ENCODE measurements around the gene ZSCAN25. TPM values are rescaled to one million over a fixed set of nuclear protein-coding genes. Genes with fewer than 3 reads are reported as not detected.
A peak's percentile ranks its signal among the peaks of the same experiment; 100 is the strongest.
"Not testable (repeated sequence)": the region's sequence is repeated elsewhere in the genome, so short reads cannot be mapped to it uniquely, and the experiment has no call there.

ZSCAN25 gene
- total RNA-seq (2021) (19.8 and 20.6 TPM in 2 replicates), Bru-seq, nascent RNA (percentile 82 among the genes with signal in this experiment), BruChase-seq, experiment 1, labeled RNA remaining after a 2-hour chase (percentile 85 among the genes with signal in this experiment), BruChase-seq, experiment 2, labeled RNA remaining after a 6-hour chase (percentile 76 among the genes with signal in this experiment)
- long read RNA-seq, full-length matches to known transcripts, result 7 of 26 reads
- long read RNA-seq, partial matches to known transcripts, result 6 of 26 reads
- long read RNA-seq, other reads (novel, unspliced or antisense), result 13 of 26 reads

DNA sequence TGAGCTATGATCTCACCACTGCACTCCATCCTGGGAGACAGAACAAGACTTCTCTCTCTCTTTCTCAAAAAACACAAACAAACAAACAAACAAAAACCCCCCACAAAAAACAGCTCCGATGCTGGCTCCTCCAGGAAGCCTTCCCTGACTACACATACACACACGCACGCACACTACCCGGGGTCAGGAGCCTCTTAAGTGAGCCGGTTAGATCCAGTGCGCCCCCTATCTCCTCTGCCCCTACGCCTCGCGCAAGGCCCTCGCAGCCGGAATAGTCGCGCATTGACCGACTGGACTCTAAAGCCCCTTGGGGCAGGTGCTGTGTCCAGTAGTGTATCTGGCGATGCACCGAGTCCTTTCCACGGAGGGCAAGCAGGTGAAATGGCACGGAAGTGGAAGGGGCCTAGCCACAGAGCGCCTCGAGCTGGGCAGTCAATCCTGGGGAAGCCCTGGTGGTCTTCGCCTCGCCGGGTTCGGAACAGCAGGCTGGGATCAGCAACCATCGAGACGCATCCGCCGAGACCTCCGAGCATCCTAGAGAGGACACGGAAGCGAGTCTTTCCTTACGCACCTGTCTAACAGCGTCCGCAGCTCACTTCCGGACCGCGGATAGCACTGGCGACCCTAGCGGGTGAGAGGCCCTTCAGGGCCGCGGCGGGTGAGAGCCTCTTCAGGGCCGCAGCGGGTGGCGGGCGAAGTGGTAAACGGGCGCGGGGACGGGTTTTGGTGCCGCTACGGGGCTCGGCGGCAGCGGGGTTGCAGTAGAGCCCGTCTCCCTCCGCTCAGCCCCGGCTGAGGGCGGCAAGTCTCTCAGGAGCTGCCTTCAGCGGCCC is at the start of gene ZSCAN25:
TSS of gene ZSCAN25 (plus strand) at position 588 of the 833 bp plus-strand sequence. CDS start 2,661 bp downstream, outside the sequence.
- Histone ChIP-seq H3K27ac (ENCODE audit: low read depth, low read length, poor library complexity, severe bottlenecking) (peak within 1 kb of the TSS; percentile 81), H3K4me1 (ENCODE audit: insufficient read depth, low read length, poor library complexity, severe bottlenecking) (peaks cover 5% of the 10 kb centered on the region), H3K9me3 (ENCODE audit: low read depth, low read length, poor library complexity, severe bottlenecking) (no peaks in the 10 kb centered on the region), H3K27me3 (replicated peaks; ENCODE audit: insufficient read depth, low read depth, low read length, poor library complexity) (no peaks in the 10 kb centered on the region), H3K36me3 (ENCODE audit: insufficient read depth, low read length, poor library complexity, severe bottlenecking) (peaks cover 31% of the 10 kb centered on the region), H3K4me3 (ENCODE audit: low read depth, low read length, poor library complexity, severe bottlenecking) (peak within 1 kb of the TSS; percentile 86)
- intact Hi-C loops (cut with micrococcal nuclease; ENCODE audit: unreplicated experiment), result no loop called here
- ChIA-PET POLR2A (ENCODE audit: low non-redundant PET) (interaction anchor here (0.6 kb wide), 1 partner anchor 38 kb away, joined by 9 read pairs; no protein-coding TSS in a partner anchor), CTCF (interaction anchor here (1.1 kb wide), 1 partner anchor 64 kb away, joined by 3 read pairs; the partner anchor contains the start of gene FAM200A)
- no peak for TF ChIP-seq EZH2 (IDR thresholded peaks at IDR 0.05; ENCODE audit: borderline replicate concordance, low read depth, low read length, poor library complexity, severe bottlenecking)
- TF ChIP-seq, protein P1, sequence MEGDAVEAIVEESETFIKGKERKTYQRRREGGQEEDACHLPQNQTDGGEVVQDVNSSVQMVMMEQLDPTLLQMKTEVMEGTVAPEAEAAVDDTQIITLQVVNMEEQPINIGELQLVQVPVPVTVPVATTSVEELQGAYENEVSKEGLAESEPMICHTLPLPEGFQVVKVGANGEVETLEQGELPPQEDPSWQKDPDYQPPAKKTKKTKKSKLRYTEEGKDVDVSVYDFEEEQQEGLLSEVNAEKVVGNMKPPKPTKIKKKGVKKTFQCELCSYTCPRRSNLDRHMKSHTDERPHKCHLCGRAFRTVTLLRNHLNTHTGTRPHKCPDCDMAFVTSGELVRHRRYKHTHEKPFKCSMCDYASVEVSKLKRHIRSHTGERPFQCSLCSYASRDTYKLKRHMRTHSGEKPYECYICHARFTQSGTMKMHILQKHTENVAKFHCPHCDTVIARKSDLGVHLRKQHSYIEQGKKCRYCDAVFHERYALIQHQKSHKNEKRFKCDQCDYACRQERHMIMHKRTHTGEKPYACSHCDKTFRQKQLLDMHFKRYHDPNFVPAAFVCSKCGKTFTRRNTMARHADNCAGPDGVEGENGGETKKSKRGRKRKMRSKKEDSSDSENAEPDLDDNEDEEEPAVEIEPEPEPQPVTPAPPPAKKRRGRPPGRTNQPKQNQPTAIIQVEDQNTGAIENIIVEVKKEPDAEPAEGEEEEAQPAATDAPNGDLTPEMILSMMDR (conservative IDR thresholded peaks at IDR 0.05; ENCODE audit: low read depth, low read length), result peak; percentile 63
- no TSS peak for BruUV-seq (replicated peaks)
- peak; percentile 96 for DNase-seq (ENCODE audit: low spot score)

DNA sequence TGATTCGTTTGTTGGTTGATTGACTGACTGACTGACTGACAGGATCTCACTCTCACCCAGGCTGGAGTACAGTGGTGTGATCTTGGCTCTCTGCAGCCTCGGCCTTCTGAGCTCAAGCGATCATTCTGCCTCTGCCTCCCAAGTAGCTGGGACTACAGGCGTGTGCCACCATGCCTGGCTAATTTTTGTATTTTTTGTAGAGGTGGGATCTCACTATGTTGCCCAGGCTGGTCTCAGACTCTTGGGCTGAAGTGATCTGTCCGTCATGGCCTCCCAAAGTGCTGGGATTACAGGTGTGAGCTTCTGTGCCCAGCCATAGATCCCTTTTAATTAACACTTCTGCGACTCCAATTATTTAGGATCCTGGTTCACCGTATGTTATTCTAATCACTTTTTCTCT is 48.0 kb upstream of the ZSCAN25 start:
- H3K4me3 ChIP-seq (ENCODE audit: low read depth, low read length, poor library complexity, severe bottlenecking); H3K9me3 ChIP-seq (ENCODE audit: low read depth, low read length, poor library complexity, severe bottlenecking); intact Hi-C loops (cut with micrococcal nuclease; ENCODE audit: unreplicated experiment); POLR2A ChIA-PET (ENCODE audit: low non-redundant PET); H3K27me3 ChIP-seq (replicated peaks; ENCODE audit: insufficient read depth, low read depth, low read length, poor library complexity); BruUV-seq (replicated peaks); CTCF ChIA-PET; H3K4me1 ChIP-seq (ENCODE audit: insufficient read depth, low read length, poor library complexity, severe bottlenecking); DNase-seq (ENCODE audit: low spot score); H3K27ac ChIP-seq (ENCODE audit: low read depth, low read length, poor library complexity, severe bottlenecking): not testable (repeated sequence)
- H3K36me3 ChIP-seq (ENCODE audit: insufficient read depth, low read length, poor library complexity, severe bottlenecking), result peaks cover 69% of the 10 kb centered on the region

DNA sequence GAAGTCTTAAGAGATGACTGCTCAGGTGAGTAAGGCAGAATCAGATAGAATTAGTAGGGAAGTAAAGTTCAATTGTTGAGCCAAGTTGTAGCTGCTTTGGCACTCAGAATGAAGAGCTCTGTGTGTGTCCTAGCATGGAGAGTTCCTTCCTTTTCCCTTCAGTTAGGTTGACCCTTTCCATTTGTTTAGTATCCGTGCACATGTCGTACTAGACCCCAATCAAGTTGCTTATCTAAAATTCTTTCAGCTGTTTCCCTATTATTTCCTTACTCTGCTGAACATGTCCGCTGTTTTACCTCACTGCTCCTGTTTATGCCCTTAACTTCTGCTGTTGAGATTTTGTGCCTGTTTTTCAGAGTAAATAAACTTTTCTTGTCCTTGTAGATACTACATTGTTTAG is 45.0 kb upstream of the ZSCAN25 start:
- Histone ChIP-seq H3K4me1 (ENCODE audit: insufficient read depth, low read length, poor library complexity, severe bottlenecking) (no peaks in the 10 kb centered on the region), H3K4me3 (ENCODE audit: low read depth, low read length, poor library complexity, severe bottlenecking) (no peak overlapping the region), H3K27ac (ENCODE audit: low read depth, low read length, poor library complexity, severe bottlenecking) (no peak overlapping the region), H3K9me3 (ENCODE audit: low read depth, low read length, poor library complexity, severe bottlenecking) (no peaks in the 10 kb centered on the region), H3K27me3 (replicated peaks; ENCODE audit: insufficient read depth, low read depth, low read length, poor library complexity) (no peaks in the 10 kb centered on the region), H3K36me3 (ENCODE audit: insufficient read depth, low read length, poor library complexity, severe bottlenecking) (peaks cover 43% of the 10 kb centered on the region)
- intact Hi-C loops (cut with micrococcal nuclease; ENCODE audit: unreplicated experiment), result no loop called here
- POLR2A ChIA-PET (ENCODE audit: low non-redundant PET), result interaction anchor here (1.2 kb wide), 1 partner anchor 10 kb away, joined by 3 read pairs; no protein-coding TSS in a partner anchor
- CTCF ChIA-PET, result no interaction called here
- TF ChIP-seq EZH2 (IDR thresholded peaks at IDR 0.05; ENCODE audit: borderline replicate concordance, low read depth, low read length, poor library complexity, severe bottlenecking), result no peak
- TF ChIP-seq, protein P1 (conservative IDR thresholded peaks at IDR 0.05; ENCODE audit: low read depth, low read length), result no peak
- DNase-seq (ENCODE audit: low spot score), result no peak
- no TSS peak for BruUV-seq (replicated peaks)
